Naive thymus-derived CD4-positive, alpha-beta T cell (primary cell): Measurements from ENCODE around the gene KCNA3. TPM values are rescaled to one million over a fixed set of nuclear protein-coding genes. Genes with fewer than 3 reads are reported as not detected.

ENCODE experiments used
- ATAC-seq: fragments of 150-1000 bp; cut with Tn5 transposase; 2 replicates; pipeline ENCODE4 v1.10.0; 2021; ENCODE audit warnings: mild to moderate bottlenecking, moderate library complexity
- CTCF ChIA-PET: fragments of 350-600 bp; sonication (Branson Sonifier 250); formaldehyde crosslinking; loops from one replicate; lab custom pipeline; 2021; ENCODE audit warnings: antibody characterized with exemption; lab: Charles Lee
- POLR2A ChIA-PET: fragments of 350-600 bp; sonication (Branson Sonifier 250); formaldehyde crosslinking; loops from one replicate; lab custom pipeline; 2021; ENCODE audit warnings: antibody characterized with exemption, inconsistent platforms; lab: Charles Lee
- DNase-seq, 9 donors: peaks; one replicate each; pipeline versions ENCODE4 v3.0.0 to v3.0.0-alpha.2; 2020 to 2022; ENCODE audit warnings: mixed read lengths in 1 of 9
- H3K27ac ChIP-seq: one replicate; pipeline ENCODE4 v1.7.0; 2013; ENCODE audit warnings: mild to moderate bottlenecking, low read depth, low read length, moderate library complexity
- H3K27me3 ChIP-seq, 2 donors: one replicate each; pipeline ENCODE4 v1.7.0; 2013; ENCODE audit warnings: low read length in 2 of 2, mild to moderate bottlenecking in 2 of 2, moderate library complexity in 2 of 2; ENCODE audit not compliant: control insufficient read depth in 2 of 2, insufficient read depth in 2 of 2
- H3K36me3 ChIP-seq, 3 experiments: 1 replicate in 2 of 3; 2 replicates in 1 of 3; pipeline ENCODE4 v1.7.0; 2013; ENCODE audit warnings: low read length in 3 of 3, mild to moderate bottlenecking in 3 of 3, moderate library complexity in 1 of 3; ENCODE audit not compliant: insufficient read depth in 3 of 3, control insufficient read depth in 2 of 3
- H3K4me1 ChIP-seq, 2 donors: one replicate each; pipeline ENCODE4 v1.7.0; 2013; ENCODE audit warnings: low read length in 2 of 2, mild to moderate bottlenecking in 2 of 2, moderate library complexity in 1 of 2; ENCODE audit not compliant: control insufficient read depth in 2 of 2, insufficient read depth in 2 of 2
- H3K4me3 ChIP-seq: 2 replicates; pipeline ENCODE4 v1.7.0; 2013; ENCODE audit warnings: mild to moderate bottlenecking, low read length
- H3K9me3 ChIP-seq, 3 experiments: 1 replicate in 2 of 3; 2 replicates in 1 of 3; pipeline ENCODE4 v1.7.0; 2013; ENCODE audit warnings: low read length in 3 of 3; ENCODE audit not compliant: control insufficient read depth in 2 of 3
- H3K27ac Mint-ChIP-seq, 9 donors: one replicate each; pipeline ENCODE4 v1.8.0; 2020 to 2022; ENCODE audit warnings: mixed read lengths in 9 of 9, mild to moderate bottlenecking in 8 of 9, moderate library complexity in 5 of 9, inconsistent platforms in 2 of 9
- H3K27me3 Mint-ChIP-seq, 5 donors: one replicate each; pipeline ENCODE4 v1.8.0; 2021 to 2022; ENCODE audit warnings: mixed read lengths in 5 of 5, mild to moderate bottlenecking in 1 of 5
- H3K36me3 Mint-ChIP-seq, 5 donors: one replicate each; pipeline ENCODE4 v1.8.0; 2020 to 2022; ENCODE audit warnings: mixed read lengths in 5 of 5, mild to moderate bottlenecking in 3 of 5, inconsistent platforms in 1 of 5
- H3K4me1 Mint-ChIP-seq, 7 donors: one replicate each; pipeline ENCODE4 v1.8.0; 2020 to 2022; ENCODE audit warnings: mixed read lengths in 7 of 7, mild to moderate bottlenecking in 3 of 7, inconsistent platforms in 1 of 7
- H3K4me3 Mint-ChIP-seq, 10 donors: one replicate each; pipeline ENCODE4 v1.8.0; 2020 to 2022; ENCODE audit warnings: mild to moderate bottlenecking in 10 of 10, mixed read lengths in 10 of 10, moderate library complexity in 6 of 10, inconsistent platforms in 2 of 10
- H3K9me3 Mint-ChIP-seq, 11 donors: one replicate each; pipeline ENCODE4 v1.8.0; 2020 to 2022; ENCODE audit warnings: mixed read lengths in 11 of 11, mild to moderate bottlenecking in 4 of 11, inconsistent platforms in 1 of 11, moderate library complexity in 1 of 11
- intact Hi-C, 2 donors: fragments of 100-400 bp; cut with micrococcal nuclease; formaldehyde crosslinking; loops; one replicate each; pipeline ENCODE4 v1.15.1; 2023
- polyA plus RNA-seq, 2 donors: library from polyadenylated mRNA; unstranded; fragments of 300-500 nt; fragmentation: Illumina TruSeq; gene quantifications; one replicate each; pipeline ENCODE4 v1.2.3, GENCODE V29; 2021
- total RNA-seq, 6 experiments: library from RNA in 5 of 6; stranded (reverse) in 5 of 6; gene quantifications; 1 replicate in 5 of 6; 2 replicates in 1 of 6; pipeline ENCODE4 v1.2.3 and lab custom pipeline; 2021 to 2026

The KCNA3 gene
- total and polyA plus RNA-seq, 7 experiments from 2014 or later, result 74.1 to 115 (median 108) TPM

DNA sequence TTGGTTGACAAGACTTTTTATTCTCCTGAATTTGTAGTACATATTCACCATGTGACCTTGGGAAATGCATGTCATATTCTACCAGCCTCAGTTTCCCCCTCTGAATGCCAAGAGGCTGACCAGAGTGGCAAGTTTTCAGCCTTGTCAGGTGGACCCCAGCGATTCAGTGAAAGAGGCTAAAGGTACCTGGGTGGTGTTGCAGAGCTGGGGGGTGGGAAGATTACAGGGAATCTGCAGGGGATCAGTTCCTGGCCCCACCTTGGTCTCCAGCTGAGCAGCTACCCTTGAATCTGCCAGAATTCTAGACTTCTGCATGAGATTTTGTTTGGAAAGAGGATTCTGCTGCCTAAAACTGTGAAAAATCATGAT is 40.7 kb downstream of the KCNA3 start:
- H3K36me3 Mint-ChIP-seq, result peaks cover 0 to 8% (median 0%) of the 10 kb centered on the region in 5 donors
- no peaks in the 10 kb centered on the region for H3K9me3 Mint-ChIP-seq
- intact Hi-C loops, result loop anchor here (5.0 to 10.0 kb wide), 4 partner anchors 328 to 1111 kb away; partner anchors contain the start of genes LRIF1 (in 2 of the 2) and DENND2D (in 1 of the 2)
- H3K27me3 ChIP-seq, result no peaks in the 10 kb centered on the region
- H3K4me1 Mint-ChIP-seq, result peaks cover 56 to 67% (median 62%) of the 10 kb centered on the region in 7 donors
- no peaks in the 10 kb centered on the region for H3K27me3 Mint-ChIP-seq
- no peaks in the 10 kb centered on the region for H3K9me3 ChIP-seq
- H3K4me1 ChIP-seq, result peaks cover 86 to 88% of the 10 kb centered on the region in 2 donors
- no peaks in the 10 kb centered on the region for H3K36me3 ChIP-seq
- peak overlapping the region; percentile 65 for H3K27ac ChIP-seq
- no peak for ATAC-seq
- H3K4me3 Mint-ChIP-seq, result peak overlapping the region; percentile 48 to 81 (median 71)
- ChIA-PET CTCF (interaction anchor here (1.7 to 4.8 kb wide), 4 partner anchors 14 to 131 kb away, joined by 9 to 43 read pairs (median 12); partner anchors contain the start of gene KCNA3), POLR2A (interaction anchor here (1.4 to 7.6 kb wide), 6 partner anchors 14 to 131 kb away, joined by 5 to 140 read pairs (median 21); partner anchors contain the start of gene KCNA3)
- no peak for DNase-seq
- no peak overlapping the region for H3K4me3 ChIP-seq
- H3K27ac Mint-ChIP-seq, result peak overlapping the region in 6 of 9 donors; percentile 85 to 95 (median 90)

DNA sequence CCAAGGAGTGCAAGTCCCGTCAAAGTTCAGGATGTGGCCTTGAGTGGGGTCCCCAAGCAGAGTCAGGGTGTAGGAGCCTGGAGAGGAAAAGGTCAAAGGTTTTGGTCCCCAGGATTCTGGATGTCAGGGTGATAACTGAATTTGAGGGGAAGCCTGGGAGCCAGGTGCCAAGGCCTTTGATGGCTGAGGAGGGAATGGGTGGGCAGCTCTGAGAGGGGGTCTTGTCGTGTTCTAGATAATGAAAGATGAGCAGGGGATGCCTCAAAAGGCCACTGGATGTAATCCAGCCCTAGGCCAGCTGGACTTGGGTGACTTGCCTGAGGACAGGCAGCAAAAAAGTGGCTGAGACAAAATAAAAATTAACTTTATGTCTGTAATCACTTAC is 41.1 kb downstream of the KCNA3 start:
- no peaks in the 10 kb centered on the region for H3K27me3 Mint-ChIP-seq
- POLR2A ChIA-PET, result interaction anchor here (1.7 to 7.6 kb wide), 5 partner anchors 14 to 41 kb away, joined by 7 to 140 read pairs (median 31); partner anchors contain the start of gene KCNA3
- no peak for DNase-seq
- Histone ChIP-seq H3K27ac (no peak overlapping the region), H3K9me3 (no peaks in the 10 kb centered on the region), H3K27me3 (no peaks in the 10 kb centered on the region), H3K4me3 (no peak overlapping the region), H3K4me1 (peaks cover 82 to 84% of the 10 kb centered on the region in 2 donors), H3K36me3 (no peaks in the 10 kb centered on the region)
- ATAC-seq, result no peak
- peaks cover 0 to 9% (median 0%) of the 10 kb centered on the region in 5 donors for H3K36me3 Mint-ChIP-seq
- intact Hi-C loops, result loop anchor here (5.0 to 10.0 kb wide), 4 partner anchors 329 to 1111 kb away; partner anchors contain the start of genes LRIF1 (in 2 of the 2) and DENND2D (in 1 of the 2)
- no peaks in the 10 kb centered on the region for H3K9me3 Mint-ChIP-seq
- CTCF ChIA-PET, result interaction anchor here (1.7 to 2.2 kb wide), 3 partner anchors 14 to 132 kb away, joined by 9 to 14 read pairs (median 11); partner anchors contain the start of gene KCNA3
- peaks cover 54 to 63% (median 58%) of the 10 kb centered on the region in 7 donors for H3K4me1 Mint-ChIP-seq
- H3K27ac Mint-ChIP-seq, result peak overlapping the region in 6 of 9 donors; percentile 85 to 95 (median 87)
- peak overlapping the region in 7 of 10 donors; percentile 1 to 76 (median 46) for H3K4me3 Mint-ChIP-seq

DNA sequence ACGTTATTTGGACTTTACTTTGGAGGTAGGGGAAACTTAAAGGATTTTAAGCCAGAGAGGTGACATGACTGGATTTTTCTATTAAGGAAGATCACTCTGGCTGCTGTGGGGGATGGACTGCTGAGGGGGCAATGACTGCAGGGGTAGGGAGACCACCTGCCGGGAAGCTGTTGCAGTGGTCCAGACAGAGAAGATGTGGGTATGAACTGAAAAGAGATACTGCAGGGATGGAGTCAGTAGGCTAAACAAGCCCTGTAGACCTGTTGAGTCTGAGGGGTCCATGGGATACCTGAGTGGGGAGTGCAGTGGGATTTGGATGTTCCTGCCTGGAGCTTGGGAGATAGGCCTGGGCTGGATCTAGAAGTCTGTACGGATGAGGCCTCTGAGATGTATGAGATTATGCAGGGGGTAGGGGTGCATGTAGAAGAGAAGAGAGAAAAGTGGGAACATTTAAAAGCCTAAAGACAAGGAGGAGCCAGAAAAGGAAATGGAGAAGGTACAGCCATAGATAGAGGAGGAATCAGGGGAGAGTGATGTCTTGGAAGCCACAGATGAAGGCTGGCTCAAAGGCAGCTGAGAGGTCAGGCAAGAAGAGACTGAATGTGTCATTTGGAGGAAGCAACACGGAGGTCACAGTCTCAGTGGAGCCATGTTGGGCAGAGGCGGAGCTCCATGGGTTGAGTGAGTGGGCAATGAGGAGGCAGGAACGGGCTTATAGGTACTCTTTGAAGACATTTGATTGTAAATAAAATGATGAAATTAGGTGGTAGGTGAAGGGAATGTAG is 42.7 kb downstream of the KCNA3 start:
- H3K4me1 Mint-ChIP-seq, result peaks cover 41 to 59% (median 53%) of the 10 kb centered on the region in 7 donors
- peak overlapping the region; percentile 57 for H3K27ac ChIP-seq
- peaks cover 0 to 2% (median 0%) of the 10 kb centered on the region in 11 donors for H3K9me3 Mint-ChIP-seq
- ATAC-seq (no peak), DNase-seq (no peak)
- POLR2A ChIA-PET, result interaction anchor here (0.7 to 5.6 kb wide), 13 partner anchors 12 to 134 kb away, joined by 3 to 69 read pairs (median 4); partner anchors contain the start of gene KCNA3
- peaks cover 66 to 68% of the 10 kb centered on the region in 2 donors for H3K4me1 ChIP-seq
- no peak overlapping the region for H3K27ac Mint-ChIP-seq
- no peaks in the 10 kb centered on the region for H3K27me3 Mint-ChIP-seq
- intact Hi-C loops, result loop anchor here (1.0 to 10.0 kb wide), 15 partner anchors 13 to 1113 kb away; partner anchors contain the start of genes LRIF1 (in 2 of the 2), CD53 (in 1 of the 2), DENND2D (in 1 of the 2) and KCNA3 (in 1 of the 2)
- H3K9me3 ChIP-seq, result no peaks in the 10 kb centered on the region
- H3K36me3 Mint-ChIP-seq, result peaks cover 0 to 22% (median 0%) of the 10 kb centered on the region in 5 donors
- no peaks in the 10 kb centered on the region for H3K27me3 ChIP-seq
- peak overlapping the region; percentile 50 for H3K4me3 ChIP-seq
- no peak overlapping the region for H3K4me3 Mint-ChIP-seq
- CTCF ChIA-PET, result interaction anchor here (0.7 to 4.8 kb wide), 9 partner anchors 12 to 588 kb away, joined by 3 to 37 read pairs (median 6); partner anchors contain the start of gene KCNA3
- no peaks in the 10 kb centered on the region for H3K36me3 ChIP-seq

DNA sequence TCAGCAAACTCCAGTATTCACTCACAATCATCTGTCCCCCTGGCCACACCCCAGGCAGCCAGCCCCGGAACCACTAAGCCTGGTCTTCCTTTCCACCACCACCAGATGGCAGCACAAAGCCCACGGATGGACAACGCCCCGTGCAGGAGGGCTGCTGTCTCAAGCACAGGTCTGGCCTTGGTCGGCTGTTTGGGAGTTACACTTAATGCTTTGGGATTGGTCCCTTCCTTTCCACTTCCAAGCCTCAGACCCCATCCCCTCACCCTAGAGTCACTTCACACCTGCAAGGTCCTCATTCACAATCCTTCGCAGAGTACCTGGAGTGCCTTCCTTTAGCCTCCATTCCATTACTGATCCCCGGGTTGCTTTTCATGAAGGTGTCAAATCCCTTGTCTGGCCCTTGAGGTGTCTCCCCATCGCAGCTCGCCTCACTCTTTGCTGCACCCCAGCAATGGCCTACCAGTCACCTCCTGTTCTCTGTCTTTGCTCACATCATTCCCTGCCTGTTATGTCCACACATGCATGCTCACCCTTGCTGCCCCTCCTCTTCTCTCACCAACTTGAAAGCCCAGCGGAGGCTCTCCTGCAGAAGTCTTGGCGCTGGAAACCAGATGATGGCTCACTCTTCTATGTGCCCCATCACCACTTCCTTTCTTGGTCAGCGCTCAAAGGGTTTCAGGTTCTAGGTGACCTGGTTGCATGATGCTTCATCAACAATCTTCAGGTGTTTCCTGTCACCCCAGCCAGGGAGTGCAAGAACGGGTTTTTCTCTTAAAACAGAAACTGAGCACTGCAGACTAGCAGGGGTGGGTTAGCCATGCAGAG is 43.7 kb downstream of the KCNA3 start:
- ChIA-PET CTCF (interaction anchor here (1.0 to 4.8 kb wide), 10 partner anchors 11 to 149 kb away, joined by 3 to 37 read pairs (median 6); partner anchors contain the start of gene KCNA3), POLR2A (interaction anchor here (0.7 to 5.6 kb wide), 11 partner anchors 12 to 135 kb away, joined by 3 to 69 read pairs (median 9); partner anchors contain the start of gene KCNA3)
- H3K4me1 Mint-ChIP-seq, result peaks cover 38 to 62% (median 52%) of the 10 kb centered on the region in 7 donors
- Histone ChIP-seq H3K36me3 (no peaks in the 10 kb centered on the region), H3K4me1 (peaks cover 58 to 59% of the 10 kb centered on the region in 2 donors), H3K27ac (peak overlapping the region; percentile 57), H3K9me3 (no peaks in the 10 kb centered on the region), H3K4me3 (peak overlapping the region; percentile 50), H3K27me3 (no peaks in the 10 kb centered on the region)
- no peak overlapping the region for H3K4me3 Mint-ChIP-seq
- no peak overlapping the region for H3K27ac Mint-ChIP-seq
- ATAC-seq (peak; percentile 87), DNase-seq (peak; percentile 74 to 87 (median 84))
- H3K9me3 Mint-ChIP-seq, result peaks cover 0 to 5% (median 0%) of the 10 kb centered on the region in 11 donors
- intact Hi-C loops, result loop anchor here (1.0 to 10.0 kb wide), 15 partner anchors 12 to 1114 kb away; partner anchors contain the start of genes LRIF1 (in 2 of the 2), CD53 (in 1 of the 2), DENND2D (in 1 of the 2) and KCNA3 (in 1 of the 2)
- no peaks in the 10 kb centered on the region for H3K27me3 Mint-ChIP-seq
- peaks cover 0 to 29% (median 0%) of the 10 kb centered on the region in 5 donors for H3K36me3 Mint-ChIP-seq

DNA sequence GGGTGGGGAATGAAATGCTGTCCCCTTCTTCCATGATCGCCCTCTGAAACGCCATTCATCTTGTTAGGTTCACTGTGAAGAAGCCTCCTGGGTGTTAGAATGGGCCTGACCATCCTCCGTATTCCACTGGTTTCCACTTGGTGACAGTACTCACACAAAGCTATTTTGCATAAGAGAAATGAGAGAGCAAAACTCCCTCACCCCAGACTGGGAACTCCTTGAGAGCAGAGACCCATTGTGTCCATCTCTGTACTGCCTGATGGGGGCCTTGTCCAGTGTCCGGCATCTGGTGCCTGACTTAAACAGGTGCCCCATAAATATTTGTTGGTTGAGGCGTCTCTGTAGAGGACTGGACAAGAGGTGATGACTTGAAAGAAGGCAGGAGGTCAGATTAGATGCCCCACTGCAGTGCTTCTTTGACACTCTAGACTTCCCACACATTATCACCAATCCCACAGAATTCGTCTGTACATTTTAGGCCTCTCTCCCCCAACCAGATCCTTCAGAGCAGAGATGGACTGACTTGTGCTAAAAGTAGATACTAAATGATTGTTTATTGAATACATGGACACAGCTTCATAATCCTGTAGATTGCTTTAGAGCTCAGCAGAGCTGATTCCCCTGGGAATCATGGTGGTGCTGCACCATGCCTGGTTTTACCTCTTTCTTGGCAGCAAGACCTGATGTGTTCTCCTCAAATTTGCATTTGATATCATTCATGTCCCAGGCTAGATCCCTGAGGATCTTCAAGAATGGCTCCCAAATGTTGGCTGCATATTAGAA is 46.2 kb downstream of the KCNA3 start:
- peaks cover 17 to 49% (median 29%) of the 10 kb centered on the region in 7 donors for H3K4me1 Mint-ChIP-seq
- Histone ChIP-seq H3K4me1 (peaks cover 33 to 34% of the 10 kb centered on the region in 2 donors), H3K27me3 (no peaks in the 10 kb centered on the region), H3K36me3 (no peaks in the 10 kb centered on the region), H3K4me3 (no peak overlapping the region), H3K27ac (no peak overlapping the region), H3K9me3 (no peaks in the 10 kb centered on the region)
- DNase-seq (no peak), ATAC-seq (no peak)
- intact Hi-C loops, result no loop called here
- ChIA-PET POLR2A (interaction anchor here (0.7 to 5.6 kb wide), 4 partner anchors 9 to 46 kb away, joined by 3 to 69 read pairs (median 13); partner anchors contain the start of gene KCNA3), CTCF (interaction anchor here (0.7 to 4.8 kb wide), 9 partner anchors 9 to 156 kb away, joined by 3 to 37 read pairs (median 3); no protein-coding TSS in a partner anchor)
- H3K4me3 Mint-ChIP-seq, result peak overlapping the region in 1 of 10 donors; percentile 8
- peak overlapping the region in 3 of 9 donors; percentile 5 to 23 (median 6) for H3K27ac Mint-ChIP-seq
- H3K36me3 Mint-ChIP-seq, result peaks cover 0 to 37% (median 2%) of the 10 kb centered on the region in 5 donors
- H3K9me3 Mint-ChIP-seq, result peaks cover 0 to 5% (median 0%) of the 10 kb centered on the region in 11 donors
- H3K27me3 Mint-ChIP-seq, result no peaks in the 10 kb centered on the region
